H1 (cell line): ENCODE results near the gene ATG16L2. TPM values are rescaled to one million over a fixed set of nuclear protein-coding genes. Genes with fewer than 3 reads are reported as not detected.

Experiments
- CTCF ChIA-PET: fragments of 300-600 bp; sonication (Branson Sonifier 250); formaldehyde crosslinking; loops from one replicate; lab custom pipeline; 2021; ENCODE audit not compliant: partially characterized antibody; lab: Charles Lee
- POLR2A ChIA-PET: fragments of 300-600 bp; sonication (Branson Sonifier 250); formaldehyde crosslinking; loops from one replicate; lab custom pipeline; 2021; ENCODE audit warnings: inconsistent platforms; ENCODE audit not compliant: partially characterized antibody; lab: Charles Lee
- DNase-seq, 2 experiments: peaks; one replicate each; pipeline versions ENCODE4 v3.0.0 to v3.0.0-alpha.2; 2010 to 2022; ENCODE audit warnings: low spot score in 2 of 2, low read depth in 1 of 2, mixed read lengths in 1 of 2
- FAIRE-seq: peaks from 2 replicates; lab custom pipeline; 2011; peaks lifted over from hg19 to GRCh38; lab: Jason Lieb, UNC
- H2AFZ ChIP-seq: 2 replicates; pipeline ENCODE4 v1.8.1; 2012; ENCODE audit warnings: low read length, inconsistent platforms
- H2AK5ac ChIP-seq: 2 replicates; pipeline ENCODE4 v1.6.1; 2013; ENCODE audit warnings: low read depth, low read length
- H2BK120ac ChIP-seq: replicated peaks from 2 replicates; pipeline ENCODE3; 2013; ENCODE audit warnings: low read depth, low read length, inconsistent platforms
- H2BK12ac ChIP-seq: 2 replicates; pipeline ENCODE4 v1.6.1; 2013; ENCODE audit warnings: low read depth, low read length
- H2BK15ac ChIP-seq: 2 replicates; pipeline ENCODE4 v1.6.1; 2013; ENCODE audit warnings: low read length
- H2BK20ac ChIP-seq: 2 replicates; pipeline ENCODE4 v1.6.1; 2013; ENCODE audit warnings: low read length
- H2BK5ac ChIP-seq: 2 replicates; pipeline ENCODE4 v1.6.1; 2013; ENCODE audit warnings: low read depth, low read length
- H3K14ac ChIP-seq: 2 replicates; pipeline ENCODE4 v1.6.1; 2013; ENCODE audit warnings: inconsistent platforms; ENCODE audit not compliant: insufficient read length
- H3K18ac ChIP-seq: 2 replicates; pipeline ENCODE4 v1.6.1; 2013; ENCODE audit warnings: low read length; ENCODE audit errors: extremely low read depth
- H3K23ac ChIP-seq: 2 replicates; pipeline ENCODE4 v1.6.1; 2013; ENCODE audit warnings: inconsistent platforms; ENCODE audit not compliant: insufficient read length
- H3K23me2 ChIP-seq: 2 replicates; pipeline ENCODE4 v1.6.1; 2013; ENCODE audit warnings: low read depth, low read length
- H3K27ac ChIP-seq: 2 replicates; pipeline ENCODE4 v1.6.1; 2011; ENCODE audit warnings: low read depth, low read length, inconsistent platforms
- H3K27me3 ChIP-seq, 4 experiments: replicated peaks in 1 of 4; 1 replicate in 1 of 4; 2 replicates in 3 of 4; pipeline versions ENCODE4 v1.6.1 to v1.8.1; 2011 to 2013; ENCODE audit warnings: low read length in 3 of 4, mild to moderate bottlenecking in 3 of 4, inconsistent platforms in 2 of 4, mixed read lengths in 2 of 4, moderate library complexity in 1 of 4; ENCODE audit not compliant: control insufficient read depth in 3 of 4, insufficient read depth in 3 of 4; ENCODE audit errors: extremely low read depth in 1 of 4
- H3K36me3 ChIP-seq, 4 experiments: 2 replicates each; pipeline versions ENCODE4 v1.6.1 to v1.8.1; 2011 to 2013; ENCODE audit warnings: mild to moderate bottlenecking in 4 of 4, low read length in 3 of 4, moderate library complexity in 2 of 4, control low read depth in 1 of 4, inconsistent platforms in 1 of 4; ENCODE audit not compliant: insufficient read depth in 4 of 4, control insufficient read depth in 2 of 4
- H3K4ac ChIP-seq: replicated peaks from 2 replicates; pipeline ENCODE3; 2013; ENCODE audit warnings: low read length, low read depth, mixed read lengths, inconsistent platforms; ENCODE audit not compliant: insufficient read length
- H3K4me1 ChIP-seq, 4 experiments: replicated peaks in 1 of 4; 1 replicate in 1 of 4; 2 replicates in 3 of 4; pipeline versions ENCODE4 v1.6.1 to v1.8.1; 2011 to 2013; ENCODE audit warnings: low read length in 3 of 4, inconsistent platforms in 2 of 4, mixed read lengths in 1 of 4; ENCODE audit not compliant: insufficient read depth in 4 of 4, control insufficient read depth in 3 of 4
- H3K4me2 ChIP-seq, 2 experiments: 2 replicates each; pipeline versions ENCODE4 v1.6.1 to v1.8.1; 2011 to 2013; ENCODE audit warnings: low read depth in 2 of 2, low read length in 2 of 2, control low read depth in 1 of 2, inconsistent platforms in 1 of 2, mild to moderate bottlenecking in 1 of 2; ENCODE audit not compliant: insufficient read depth in 1 of 2
- H3K4me3 ChIP-seq, 4 experiments: fragments of 200-600, 300-600 bp in 1 of 4; sonication (generic), shearing (Covaris generic), sonication (Bioruptor Twin) in 1 of 4; 2 replicates each; pipeline versions ENCODE4 v1.5.1 to v1.8.1; 2011 to 2016; ENCODE audit warnings: low read length in 4 of 4, low read depth in 3 of 4, control low read depth in 2 of 4, inconsistent platforms in 2 of 4, mild to moderate bottlenecking in 2 of 4, mixed read lengths in 1 of 4, moderate library complexity in 1 of 4; ENCODE audit not compliant: insufficient read depth in 2 of 4; ENCODE audit errors: extremely low read depth in 1 of 4
- H3K56ac ChIP-seq: replicated peaks from 2 replicates; pipeline ENCODE3; 2013; ENCODE audit warnings: low read depth, mild to moderate bottlenecking, mixed read lengths, low read length, inconsistent platforms; ENCODE audit not compliant: insufficient read length
- H3K79me1 ChIP-seq: 2 replicates; pipeline ENCODE4 v1.6.1; 2013; ENCODE audit warnings: low read depth, low read length, control low read depth
- H3K79me2 ChIP-seq, 2 experiments: 2 replicates each; pipeline versions ENCODE4 v1.6.1 to v1.8.1; 2012 to 2013; ENCODE audit warnings: low read length in 2 of 2, mild to moderate bottlenecking in 2 of 2, inconsistent platforms in 1 of 2; ENCODE audit not compliant: insufficient read depth in 2 of 2, control insufficient read depth in 1 of 2
- H3K9ac ChIP-seq, 4 experiments: replicated peaks in 1 of 4; 1 replicate in 1 of 4; 2 replicates in 3 of 4; pipeline versions ENCODE4 v1.6.1 to v1.8.1; 2011 to 2013; ENCODE audit warnings: low read depth in 3 of 4, low read length in 3 of 4, control low read depth in 2 of 4, mild to moderate bottlenecking in 2 of 4, moderate library complexity in 2 of 4, inconsistent platforms in 1 of 4; ENCODE audit errors: extremely low read depth in 1 of 4
- H3K9me3 ChIP-seq, 2 experiments: 2 replicates each; pipeline versions ENCODE4 v1.6.1 to v1.8.1; 2012 to 2013; ENCODE audit warnings: mild to moderate bottlenecking in 2 of 2, moderate library complexity in 2 of 2, control low read depth in 1 of 2, inconsistent platforms in 1 of 2, low read depth in 1 of 2, low read length in 1 of 2, mixed read lengths in 1 of 2; ENCODE audit not compliant: insufficient read depth in 2 of 2
- H4K20me1 ChIP-seq, 2 experiments: replicated peaks in 1 of 2; 2 replicates each; pipeline versions ENCODE3 to v1.8.1; 2011 to 2013; ENCODE audit warnings: inconsistent platforms in 2 of 2, low read length in 2 of 2, mild to moderate bottlenecking in 1 of 2; ENCODE audit not compliant: insufficient read depth in 2 of 2, control insufficient read depth in 1 of 2
- H4K5ac ChIP-seq: 2 replicates; pipeline ENCODE4 v1.6.1; 2013; ENCODE audit warnings: low read length, low read depth, mixed read lengths, inconsistent platforms; ENCODE audit not compliant: insufficient read length
- H4K8ac ChIP-seq: 2 replicates; pipeline ENCODE4 v1.8.0; 2013; ENCODE audit warnings: mild to moderate bottlenecking, moderate library complexity, low read length, inconsistent platforms; ENCODE audit not compliant: insufficient read depth; ENCODE audit errors: extremely low read depth
- H4K91ac ChIP-seq: replicated peaks from 2 replicates; pipeline ENCODE3; 2013; ENCODE audit warnings: low read length, mixed read lengths, inconsistent platforms; ENCODE audit not compliant: insufficient read length
- ASH2L ChIP-seq: fragments of 200-600, 300-600 bp; sonication (generic); IDR thresholded peaks from one replicate; pipeline ENCODE4 v1.7.1; 2017; ENCODE audit warnings: low read length
- BCL11A ChIP-seq, 2 experiments: IDR thresholded peaks; one replicate each; pipeline ENCODE4 v1.6.1; 2011; ENCODE audit warnings: low read depth in 2 of 2, low read length in 2 of 2, mild to moderate bottlenecking in 2 of 2
- EGR1 ChIP-seq: IDR thresholded peaks from 2 replicates; pipeline ENCODE4 v1.6.1; 2011; ENCODE audit warnings: low read depth, low read length, borderline replicate concordance
- GABPA ChIP-seq: IDR thresholded peaks from 2 replicates; pipeline ENCODE4 v1.6.1; 2011; ENCODE audit warnings: mild to moderate bottlenecking, low read length, moderate library complexity, borderline replicate concordance; ENCODE audit not compliant: insufficient read depth
- JUND ChIP-seq: IDR thresholded peaks from 2 replicates; pipeline ENCODE4 v1.6.1; 2011; ENCODE audit warnings: mild to moderate bottlenecking, improper control_type of control experiment, low read length
- POLR2A ChIP-seq, 2 experiments: IDR thresholded peaks; 1 replicate in 1 of 2; 2 replicates in 1 of 2; pipeline ENCODE4 v1.6.1; 2011; ENCODE audit warnings: low read depth in 2 of 2, low read length in 2 of 2, mild to moderate bottlenecking in 2 of 2; ENCODE audit errors: control extremely low read depth in 1 of 2
- POU5F1 ChIP-seq: IDR thresholded peaks from 2 replicates; pipeline ENCODE4 v1.6.1; 2011; ENCODE audit warnings: low read depth, mild to moderate bottlenecking, low read length, moderate library complexity
- SIX5 ChIP-seq: IDR thresholded peaks from 2 replicates; pipeline ENCODE4 v1.6.1; 2011; ENCODE audit warnings: mild to moderate bottlenecking, low read depth, low read length
- SRF ChIP-seq: IDR thresholded peaks from 2 replicates; pipeline ENCODE4 v1.6.1; 2011; ENCODE audit warnings: mild to moderate bottlenecking, low read depth, low read length, moderate library complexity
- SUZ12 ChIP-seq: fragments of 200-600 bp; sonication (generic); IDR thresholded peaks from 2 replicates; pipeline ENCODE4 v1.6.1; 2012; ENCODE audit warnings: mild to moderate bottlenecking, inconsistent platforms, low read length, moderate library complexity, mixed read lengths
- YY1 ChIP-seq: IDR thresholded peaks from 2 replicates; pipeline ENCODE4 v1.6.1; 2011; ENCODE audit warnings: low read depth, mild to moderate bottlenecking, low read length
- WGBS, 2 experiments: shearing (Covaris generic) in 1 of 2; methylation state at CpG; one replicate each; pipeline versions ENCODE4 v1.1.6 to v1.1.7; 2013 to 2015; ENCODE audit warnings: low lambda C conversion rate in 2 of 2, mixed read lengths in 2 of 2, inconsistent platforms in 1 of 2, low coverage in 1 of 2, missing lambda C conversion rate in 1 of 2; ENCODE audit not compliant: insufficient replicate concordance in 2 of 2, insufficient coverage in 1 of 2, insufficient read length in 1 of 2; ENCODE audit errors: extremely low coverage in 1 of 2, missing lambda C conversion rate in 1 of 2; 5-methylcytosine and 5-hydroxymethylcytosine counted together
- polyA plus RNA-seq, 7 experiments: library from polyadenylated mRNA; depleted of rRNA in 3 of 7; stranded (reverse) in 5 of 7; unstranded in 2 of 7; fragments of >200 nt in 5 of 7; fragments of 200-250 nt in 2 of 7; gene quantifications; 1 replicate in 5 of 7; 2 replicates in 1 of 7; 4 replicates in 1 of 7; pipeline versions ENCODE4 v1.2.1 to v1.2.3, GENCODE V29; 2011 to 2013; ENCODE audit warnings: missing spikeins in 2 of 7, mixed read lengths in 2 of 7
- total RNA-seq: library from RNA; stranded (reverse); fragmentation: NEBNext Ultra II Directional; extraction: Animal tissue kit (Norgen Biotek cat#: 25700); gene quantifications from 2 replicates; pipeline ENCODE4 v1.2.1, GENCODE V29; 2021

The ATG16L2 gene
- total and polyA plus RNA-seq, 2 of the 8 experiments (the other 6 are each of a cell fraction or from before 2014, with no cell fraction given): 11.0 to 18.5 TPM

- H3K9ac ChIP-seq: no peak overlapping the region
- TF ChIP-seq BCL11A (IDR thresholded peaks at IDR 0.05; ENCODE audit: low read depth in 2 of 2, low read length in 2 of 2): no peak
- no peak for TF ChIP-seq POLR2A (IDR thresholded peaks at IDR 0.05; ENCODE audit: control extremely low read depth in 1 of 2, low read depth in 2 of 2, low read length in 2 of 2)
- TF ChIP-seq SRF: no peak
- TF ChIP-seq ASH2L: no peak
- TF ChIP-seq YY1: no peak
- TF ChIP-seq JUND: no peak
- no peak for TF ChIP-seq EGR1
- no peak for TF ChIP-seq POU5F1
- TF ChIP-seq SUZ12: no peak
- TF ChIP-seq GABPA: no peak
- no peak for TF ChIP-seq SIX5
Observed at GRCh38 chr11:72864702-72865655, 50.8 kb downstream of the ATG16L2 start.

More at GRCh38 chr11:72864702-72865655, 50.8 kb downstream of the ATG16L2 start:
- POLR2A ChIA-PET: no interaction called here
- CTCF ChIA-PET: interaction anchor here (0.6 to 1.8 kb wide), 5 partner anchors 10 to 313 kb away, joined by 3 to 8 read pairs (median 3); no protein-coding TSS in a partner anchor
- Histone ChIP-seq H3K4ac (no peak overlapping the region), H3K4me2 (no peak overlapping the region), H4K20me1 (no peaks in the 10 kb centered on the region), H2AFZ (no peak overlapping the region), H3K23me2 (no peaks in the 10 kb centered on the region), H3K79me1 (no peaks in the 10 kb centered on the region), H3K18ac (no peak overlapping the region), H3K23ac (no peak overlapping the region), H3K79me2 (no peaks in the 10 kb centered on the region), H3K27me3 (no peaks in the 10 kb centered on the region), H3K9me3 (no peaks in the 10 kb centered on the region), H4K91ac (no peak overlapping the region), H2AK5ac (no peak overlapping the region), H3K4me1 (no peaks in the 10 kb centered on the region), H3K56ac (no peak overlapping the region), H2BK5ac (no peak overlapping the region), H2BK120ac (no peak overlapping the region), H3K4me3 (no peak overlapping the region), H4K5ac (no peak overlapping the region), H3K14ac (no peak overlapping the region), H3K36me3 (no peaks in the 10 kb centered on the region), H2BK20ac (no peak overlapping the region), H4K8ac (no peak overlapping the region), H2BK15ac (no peak overlapping the region), H2BK12ac (no peak overlapping the region), H3K27ac (no peak overlapping the region)
- no peak for FAIRE-seq
- DNase-seq: no peak
- WGBS, 2 experiments: 83% methylated on average over 5 of the region's 5 CpGs; no CpG with 5 or more reads in 1 of the 2 experiments
